Left lung (tissue), 10 donors: Measurements from ENCODE around the gene CACNA1S. TPM values are rescaled to one million over a fixed set of nuclear protein-coding genes. Genes with fewer than 3 reads are reported as not detected.

ENCODE experiments used
- ATAC-seq: fragments of 200-7000 bp; cut with Tn5 transposase; one replicate; pipeline ENCODE4 v1.9.1; 2020; ENCODE audit warnings: moderate library complexity
- DNase-seq, 4 donors: peaks; one replicate each; pipeline ENCODE4 v3.0.0-alpha.2; 2013 to 2020
- H3K27ac ChIP-seq, 2 donors: fragments of 200-600 bp; sonication (generic) in 1 of 2; one replicate each; pipeline versions ENCODE4 v1.5.0 to v1.8.0; 2020 to 2021
- H3K27me3 ChIP-seq, 2 donors: fragments of 200-600 bp; sonication (generic) in 1 of 2; one replicate each; pipeline versions ENCODE4 v1.5.0 to v1.8.0; 2020 to 2021
- H3K36me3 ChIP-seq, 2 donors: fragments of 200-600 bp; sonication (generic) in 1 of 2; one replicate each; pipeline versions ENCODE4 v1.5.0 to v1.8.0; 2020 to 2021
- H3K4me1 ChIP-seq, 2 donors: fragments of 200-600 bp; one replicate each; pipeline ENCODE4 v1.8.0; 2021
- H3K4me3 ChIP-seq, 2 donors: fragments of 200-600 bp; sonication (generic) in 1 of 2; one replicate each; pipeline versions ENCODE4 v1.5.0 to v1.8.0; 2020 to 2021; ENCODE audit warnings: mild to moderate bottlenecking in 1 of 2
- H3K9me3 ChIP-seq, 2 donors: fragments of 200-600 bp; sonication (generic) in 1 of 2; one replicate each; pipeline versions ENCODE4 v1.5.0 to v1.8.0; 2020 to 2021
- CTCF ChIP-seq, 2 donors: fragments of 200-600 bp; sonication (generic) in 1 of 2; IDR thresholded peaks; one replicate each; pipeline versions ENCODE4 v1.5.0 to v1.8.0; 2021; ENCODE audit warnings: antibody characterized with exemption in 2 of 2
- intact Hi-C, 2 donors: fragments of 100-400 bp; cut with DNase I; formaldehyde crosslinking; loops; one replicate each; pipeline versions ENCODE4 v1.11.2 to v1.14.2; 2022
- polyA plus RNA-seq, 6 donors: library from polyadenylated mRNA; unstranded; fragments of 120-200 nt; gene quantifications; one replicate each; pipeline ENCODE4 v1.2.1, GENCODE V29; 2013; ENCODE audit not compliant: insufficient read length in 6 of 6
- total RNA-seq, 2 donors: library from RNA; stranded (reverse); fragmentation: NEBNext Ultra II Directional; extraction: Animal tissue kit (Norgen Biotek cat#: 25700); gene quantifications; one replicate each; pipeline ENCODE4 v1.2.1, GENCODE V29; 2021
- donor health status: DM: no; HTN: yes; CAD: no.
- donor health status: DM: no; HTN: no; CAD: no.

CACNA1S gene
- total and polyA plus RNA-seq, 8 donors: 0.10 to 0.17 (median 0.12) TPM; not detected in 1

DNA sequence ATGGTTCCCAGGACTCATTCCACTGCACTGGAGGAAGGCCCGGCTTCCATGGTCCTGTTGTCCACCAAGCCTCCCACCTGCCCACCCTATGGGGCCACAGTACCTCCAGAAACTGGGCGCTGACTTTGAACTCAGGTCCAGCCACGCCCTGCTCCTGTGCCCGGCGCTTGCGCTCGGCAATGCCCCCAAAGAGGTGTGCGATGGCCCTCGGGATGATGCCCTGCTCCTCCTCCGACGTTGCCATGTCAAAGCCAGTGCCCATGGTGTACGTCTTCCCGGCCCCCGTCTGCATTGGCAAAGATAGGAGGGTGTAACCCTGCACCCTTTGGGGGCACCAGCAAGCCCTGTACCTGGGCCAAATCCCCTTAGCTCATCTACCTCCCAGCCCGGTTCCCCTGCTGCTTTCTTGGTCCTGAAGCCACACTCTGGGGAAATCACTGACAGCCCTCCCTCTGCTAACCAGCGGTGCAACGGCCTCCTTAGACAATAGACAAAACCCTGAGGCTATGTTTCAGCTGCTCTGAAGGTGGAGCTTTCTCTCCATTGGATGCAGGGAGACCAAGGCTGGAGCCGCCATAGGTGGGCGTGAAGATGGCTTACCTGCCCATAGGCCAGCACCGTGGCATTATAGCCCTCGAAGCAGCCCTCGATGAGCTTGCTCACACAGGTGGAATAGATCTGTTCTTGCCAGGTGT, 103.4 kb downstream of the CACNA1S start:
- H3K4me1 ChIP-seq: peaks cover 0 to 33% of the 10 kb centered on the region in 2 donors
- peaks cover 0 to 24% of the 10 kb centered on the region in 2 donors for H3K27me3 ChIP-seq
- intact Hi-C loops: no loop called here
- DNase-seq (no peak), ATAC-seq (no peak)
- no peak overlapping the region for H3K4me3 ChIP-seq
- H3K27ac ChIP-seq: no peak overlapping the region
- H3K9me3 ChIP-seq: no peaks in the 10 kb centered on the region
- no peak for TF ChIP-seq CTCF (IDR thresholded peaks at IDR 0.05)
- H3K36me3 ChIP-seq: peaks cover 0 to 24% of the 10 kb centered on the region in 2 donors

GRCh38 chr1:201007481-201007880, 104.7 kb downstream of the CACNA1S start:
- ATAC-seq: no peak
- no peak for TF ChIP-seq CTCF (IDR thresholded peaks at IDR 0.05)

DNA sequence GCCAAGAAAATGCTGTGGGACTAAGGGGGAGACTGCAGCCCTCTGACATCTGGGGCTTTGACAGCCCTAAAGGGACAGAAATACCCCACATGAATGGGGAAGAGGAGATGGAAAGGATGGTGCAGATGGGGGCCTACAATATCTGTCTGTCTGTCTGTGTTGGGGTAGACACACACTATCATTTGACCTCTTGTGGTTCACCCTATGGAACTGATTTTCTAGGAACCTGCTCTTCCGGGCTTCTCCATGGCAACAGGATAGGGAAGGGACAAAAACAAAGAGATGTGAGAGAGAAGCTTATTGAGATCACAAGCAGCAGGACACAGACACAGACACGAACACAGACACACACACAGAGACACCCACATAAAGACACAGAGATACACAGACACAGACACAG, 105.8 kb downstream of the CACNA1S start:
- H3K4me3 ChIP-seq: no peak overlapping the region
- no peak for TF ChIP-seq CTCF (IDR thresholded peaks at IDR 0.05)
- peaks cover 0 to 5% of the 10 kb centered on the region in 2 donors for H3K27me3 ChIP-seq
- H3K4me1 ChIP-seq: peaks cover 0 to 13% of the 10 kb centered on the region in 2 donors
- H3K9me3 ChIP-seq: no peaks in the 10 kb centered on the region
- intact Hi-C loops: no loop called here
- no peak for DNase-seq
- peaks cover 0 to 45% of the 10 kb centered on the region in 2 donors for H3K36me3 ChIP-seq
- no peak for ATAC-seq
- H3K27ac ChIP-seq: no peak overlapping the region

More at GRCh38 chr1:201007481-201007880, 104.7 kb downstream of the CACNA1S start:
- intact Hi-C loops: no loop called here
- Histone ChIP-seq H3K36me3 (peaks cover 0 to 37% of the 10 kb centered on the region in 2 donors), H3K9me3 (no peaks in the 10 kb centered on the region), H3K27me3 (peaks cover 0 to 12% of the 10 kb centered on the region in 2 donors), H3K4me3 (no peak overlapping the region), H3K4me1 (peaks cover 0 to 20% of the 10 kb centered on the region in 2 donors), H3K27ac (no peak overlapping the region)
- DNase-seq: no peak

GRCh38 chr1:201004732-201005131, 107.5 kb downstream of the CACNA1S start:
- Histone ChIP-seq H3K27ac (no peak overlapping the region), H3K27me3 (no peaks in the 10 kb centered on the region), H3K9me3 (no peaks in the 10 kb centered on the region), H3K4me3 (no peak overlapping the region), H3K36me3 (peaks cover 0 to 62% of the 10 kb centered on the region in 2 donors), H3K4me1 (peaks cover 0 to 5% of the 10 kb centered on the region in 2 donors)
- no peak for TF ChIP-seq CTCF (IDR thresholded peaks at IDR 0.05)
- no peak for ATAC-seq
- intact Hi-C loops: no loop called here
- no peak for DNase-seq

- TF ChIP-seq CTCF (IDR thresholded peaks at IDR 0.05): no peak
These were observed 108.1 kb downstream of the CACNA1S start for GRCh38 chr1:201004154-201004553.

More at GRCh38 chr1:201004154-201004553, 108.1 kb downstream of the CACNA1S start:
- H3K4me1 ChIP-seq: no peaks in the 10 kb centered on the region
- DNase-seq: no peak
- intact Hi-C loops: no loop called here
- H3K36me3 ChIP-seq: peaks cover 0 to 68% of the 10 kb centered on the region in 2 donors
- H3K27me3 ChIP-seq: no peaks in the 10 kb centered on the region
- H3K9me3 ChIP-seq: no peaks in the 10 kb centered on the region
- no peak overlapping the region for H3K27ac ChIP-seq
- H3K4me3 ChIP-seq: no peak overlapping the region
- no peak for ATAC-seq
